HG03521 (cell line): ENCODE results near the gene FSCN2.
"Not testable (repeated sequence)": the region's sequence is repeated elsewhere in the genome, so short reads cannot be mapped to it uniquely, and the experiment has no call there.

ENCODE experiments used
- ATAC-seq: cut with Tn5 transposase; IDR thresholded peaks from one replicate; pipeline ENCODE4 v1.9.1; 2021; ENCODE audit warnings: mild to moderate bottlenecking, moderate library complexity; ENCODE audit not compliant: unreplicated experiment

The FSCN2 gene

DNA sequence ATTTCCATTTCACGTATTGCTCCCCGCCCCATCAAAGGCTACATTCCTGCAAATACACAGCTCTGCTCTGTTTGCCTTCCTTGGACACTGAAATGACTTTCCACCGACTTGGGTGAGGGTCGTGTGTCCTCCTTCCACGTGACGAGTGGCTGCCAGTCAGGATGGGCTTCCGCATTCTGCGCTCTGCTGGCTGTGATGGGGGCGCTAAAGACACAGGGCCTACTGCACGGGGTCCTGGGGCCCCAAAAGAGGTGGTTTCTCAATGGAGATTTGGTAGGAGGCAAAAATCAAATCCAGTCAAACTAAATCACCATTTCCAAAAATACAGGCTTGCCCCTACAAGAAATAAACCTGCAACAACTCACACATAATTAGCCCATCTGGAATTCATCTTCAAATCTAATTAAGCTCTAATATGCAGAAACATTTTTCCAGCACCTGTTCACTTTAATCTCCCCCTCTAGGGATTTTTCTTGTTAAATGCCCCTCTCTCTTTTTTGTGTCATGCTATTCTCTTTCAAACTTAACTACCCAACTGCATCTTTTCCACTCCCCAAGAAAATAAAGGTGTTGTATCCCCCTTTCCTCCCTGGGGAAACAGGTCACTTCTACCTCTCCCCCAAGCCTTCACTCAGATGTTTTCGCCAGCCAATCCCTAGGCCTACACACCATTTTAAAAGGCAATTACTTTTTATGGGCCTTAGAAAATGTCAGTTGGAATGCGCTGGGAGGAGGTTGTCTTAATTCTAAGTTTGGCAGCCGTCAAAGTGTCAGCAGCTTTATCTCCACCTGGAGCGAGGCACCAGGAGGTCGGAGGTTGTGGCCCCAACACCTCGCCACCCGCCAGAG lies 45.8 kb downstream of the FSCN2 start:
- no peak for ATAC-seq

DNA sequence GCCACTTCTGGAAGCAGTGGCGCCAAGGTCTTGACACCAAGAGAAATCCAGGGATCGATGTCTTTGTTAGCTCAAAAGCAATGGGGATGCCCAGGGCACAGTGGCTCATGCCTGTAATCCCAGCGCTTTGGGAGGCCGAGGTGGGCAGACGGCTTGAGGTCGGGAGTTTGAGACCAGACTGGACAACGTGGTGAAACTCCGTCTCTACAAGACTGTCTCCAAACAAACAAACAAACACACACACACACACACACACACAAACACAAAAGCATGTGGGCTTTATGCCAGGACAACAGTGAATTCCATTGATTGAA lies 46.4 kb downstream of the FSCN2 start:
- ATAC-seq, result no peak

- no peak for ATAC-seq
Observed at GRCh38 chr17:81575836-81576235, 47.7 kb downstream of the FSCN2 start.

DNA sequence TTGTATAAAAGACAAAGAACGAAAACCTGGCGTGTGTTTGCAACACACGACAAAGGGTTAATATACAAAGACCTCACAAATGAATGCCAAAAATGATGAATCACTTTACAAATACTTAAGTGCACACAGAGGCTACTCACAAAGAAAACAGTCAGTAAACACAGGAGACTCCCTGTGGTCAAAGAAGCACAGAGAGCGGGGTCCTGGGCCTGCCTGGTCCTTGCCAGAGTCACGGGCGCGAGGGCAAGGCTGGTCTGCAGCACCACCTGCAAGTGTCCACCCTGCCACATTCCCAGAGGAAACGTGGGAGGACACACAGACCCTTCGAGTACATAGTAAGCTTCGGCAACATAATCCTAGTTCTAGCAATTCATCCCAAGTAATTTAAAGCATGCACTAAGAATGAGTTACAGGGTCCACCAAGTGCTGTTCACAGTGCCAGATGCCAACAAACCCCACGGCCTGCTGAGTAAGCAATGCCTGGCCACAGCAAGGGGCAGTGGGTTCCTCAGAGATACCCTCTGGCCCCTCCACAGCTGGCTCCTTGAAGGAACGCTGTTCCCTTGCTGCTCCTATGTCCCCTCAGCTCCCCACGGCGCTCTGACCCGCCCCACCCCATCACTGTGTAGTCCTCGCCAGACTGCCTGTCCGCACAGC lies 48.6 kb downstream of the FSCN2 start:
- ATAC-seq, result no peak

DNA sequence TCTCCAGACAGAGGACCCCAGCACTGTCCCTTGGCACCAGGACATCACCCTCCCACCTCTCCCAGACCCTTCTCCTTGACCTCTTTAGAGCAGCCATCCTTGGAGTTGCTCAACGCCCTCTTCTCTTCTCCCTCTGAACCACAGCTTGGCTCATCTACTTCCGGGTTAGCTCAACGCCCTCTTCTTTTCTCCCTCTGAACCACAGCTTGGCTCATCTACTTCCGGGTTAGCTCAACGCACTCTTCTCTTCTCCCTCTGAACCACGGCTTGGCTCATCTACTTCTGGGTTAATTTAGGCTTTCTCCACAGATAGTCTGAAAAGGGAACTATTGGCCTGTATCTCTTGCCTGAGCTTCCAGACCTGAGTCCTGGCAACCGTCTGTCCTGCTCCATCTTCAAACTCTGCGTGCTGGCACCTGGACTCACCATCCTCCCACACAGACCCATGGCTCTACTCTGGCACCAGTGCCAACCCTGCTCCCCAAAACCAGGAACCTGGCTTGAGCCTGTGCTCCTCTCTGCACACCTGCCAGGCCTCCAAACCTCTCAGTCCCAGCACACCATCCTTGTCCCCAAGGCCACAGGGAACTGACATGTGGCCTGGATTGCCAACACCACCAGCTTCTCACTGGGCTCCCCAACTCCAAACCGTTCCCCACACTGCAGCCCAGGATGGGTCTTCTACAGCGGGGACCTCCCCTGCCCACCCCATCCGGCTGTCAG lies 49.3 kb downstream of the FSCN2 start:
- no peak for ATAC-seq

DNA sequence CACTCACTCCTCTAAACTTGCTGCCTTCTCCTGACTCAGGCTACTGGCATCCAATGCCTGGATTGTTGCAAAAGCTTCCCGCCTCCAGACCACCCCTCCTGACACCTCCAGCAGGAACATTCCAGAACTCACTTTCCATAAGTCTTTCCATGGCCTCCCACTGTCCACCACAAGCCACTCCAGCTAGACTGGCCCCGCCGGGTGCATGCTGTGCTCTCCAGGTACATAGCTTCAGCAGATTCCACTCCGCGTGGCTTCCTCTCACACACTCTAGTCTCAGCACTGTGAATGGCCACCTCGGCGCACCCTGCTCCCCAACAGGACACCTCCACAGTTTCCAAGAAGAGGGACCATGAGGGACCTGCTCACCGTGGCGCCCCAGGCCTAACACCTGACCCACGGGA lies 49.9 kb downstream of the FSCN2 start:
- no peak for ATAC-seq

GRCh38 chr17:81578561-81579225 lies 50.5 kb downstream of the FSCN2 start:
- no peak for ATAC-seq

DNA sequence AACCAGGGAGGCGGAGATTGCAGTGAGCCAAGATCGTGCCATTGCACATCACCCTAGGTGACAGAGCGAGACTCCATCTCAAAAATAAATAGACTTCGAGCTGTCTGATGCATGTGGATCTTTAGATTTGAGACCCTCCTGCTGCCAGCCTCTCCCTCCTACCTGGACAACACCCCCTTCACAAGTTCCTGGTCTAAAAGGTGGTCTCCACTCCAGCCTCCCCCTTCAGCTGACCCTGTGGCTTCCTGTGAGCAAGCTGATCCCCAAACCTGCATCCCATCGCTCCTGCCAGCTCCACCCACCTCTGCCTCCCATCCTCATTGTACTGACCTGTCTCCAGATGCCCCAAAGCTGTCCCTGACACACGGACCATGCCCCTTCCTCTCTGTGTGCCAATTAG lies 51.1 kb downstream of the FSCN2 start:
- no peak for ATAC-seq

DNA sequence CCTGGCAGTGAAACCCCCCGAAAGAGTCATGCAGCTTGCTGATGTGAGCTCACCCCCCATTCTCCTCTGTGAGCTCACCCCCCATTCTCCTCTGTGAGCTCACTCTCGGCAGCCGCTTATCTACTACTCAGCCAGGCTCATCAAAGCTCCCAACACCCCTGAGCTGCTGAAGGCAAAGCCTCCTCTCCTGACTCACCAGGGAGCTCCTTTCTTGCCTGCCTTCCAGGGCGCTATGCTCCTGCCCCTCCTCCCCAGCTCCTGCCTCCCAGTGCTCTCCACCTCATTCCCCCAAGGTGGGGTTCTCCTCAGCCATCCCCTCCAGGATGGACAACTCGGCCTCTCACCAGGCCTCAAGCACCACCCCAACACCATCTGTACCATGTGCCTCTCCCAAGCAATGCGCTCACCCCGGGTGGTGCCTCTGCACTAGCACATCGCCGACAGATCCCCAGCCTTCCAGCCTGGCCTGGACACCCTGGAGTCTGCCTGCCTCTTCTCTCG lies 51.7 kb downstream of the FSCN2 start:
- no peak for ATAC-seq

DNA sequence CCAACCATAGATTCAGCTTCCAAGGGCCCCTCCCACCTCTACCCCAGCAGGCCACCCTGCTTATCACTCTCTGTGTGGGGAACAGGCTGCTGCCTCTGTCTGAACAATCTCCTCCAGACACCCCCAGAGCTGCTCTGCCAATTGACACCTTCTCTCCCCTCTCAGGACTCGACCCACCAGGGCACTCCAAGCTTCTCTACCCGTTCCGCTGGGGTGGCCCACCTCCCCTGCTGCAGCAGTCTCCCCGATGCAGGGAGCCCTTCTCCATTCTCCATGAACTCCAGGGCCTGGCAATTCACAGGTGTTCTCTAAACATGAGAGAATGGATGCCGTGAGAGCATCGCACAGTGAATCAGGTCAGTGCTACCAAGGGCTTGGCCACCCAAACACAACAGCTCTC lies 52.3 kb downstream of the FSCN2 start:
- ATAC-seq, result no peak

DNA sequence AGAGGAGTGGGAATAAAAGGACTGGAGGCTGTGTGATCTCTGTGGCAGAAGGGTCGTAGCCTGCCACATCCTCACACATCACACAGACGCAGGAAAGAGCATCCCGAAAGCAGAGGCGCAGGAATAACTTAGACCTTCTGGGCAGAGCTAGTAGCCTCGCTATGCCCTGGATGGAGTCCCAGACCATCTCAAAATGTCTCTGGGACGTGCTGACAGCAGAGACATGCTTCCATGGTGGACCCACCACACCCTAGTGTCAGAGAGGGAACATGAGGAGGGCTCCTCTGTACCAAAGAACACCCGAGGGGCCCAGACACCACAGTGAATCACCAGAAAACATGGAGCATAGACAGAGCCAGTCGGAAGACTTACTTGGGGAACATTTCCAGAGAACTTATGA lies 53.6 kb downstream of the FSCN2 start:
- ATAC-seq, result no peak

DNA sequence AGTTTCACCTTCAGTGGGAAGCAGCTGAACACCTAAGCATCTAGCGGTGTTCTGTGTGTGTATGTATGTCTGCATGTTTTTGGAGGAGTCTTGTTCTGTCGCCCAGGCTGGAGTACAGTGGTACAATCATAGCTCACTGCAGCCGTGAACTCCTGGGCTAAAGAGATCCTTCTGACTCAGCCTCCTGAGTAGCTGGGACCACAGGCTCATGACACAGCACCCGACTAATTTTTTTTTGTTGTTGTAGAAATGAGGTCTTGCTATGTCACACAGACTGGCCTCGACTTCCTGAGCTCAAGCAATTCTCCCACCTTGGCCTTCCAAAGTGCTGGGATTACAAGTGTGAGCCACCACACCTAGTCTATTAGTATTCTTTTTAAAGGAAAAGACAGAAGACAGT lies 54.2 kb downstream of the FSCN2 start:
- no peak for ATAC-seq

- no peak for ATAC-seq
Observed at GRCh38 chr17:81582749-81583148, 54.6 kb downstream of the FSCN2 start.

- no peak for ATAC-seq
Observed at GRCh38 chr17:81583589-81584342, 55.6 kb downstream of the FSCN2 start.

DNA sequence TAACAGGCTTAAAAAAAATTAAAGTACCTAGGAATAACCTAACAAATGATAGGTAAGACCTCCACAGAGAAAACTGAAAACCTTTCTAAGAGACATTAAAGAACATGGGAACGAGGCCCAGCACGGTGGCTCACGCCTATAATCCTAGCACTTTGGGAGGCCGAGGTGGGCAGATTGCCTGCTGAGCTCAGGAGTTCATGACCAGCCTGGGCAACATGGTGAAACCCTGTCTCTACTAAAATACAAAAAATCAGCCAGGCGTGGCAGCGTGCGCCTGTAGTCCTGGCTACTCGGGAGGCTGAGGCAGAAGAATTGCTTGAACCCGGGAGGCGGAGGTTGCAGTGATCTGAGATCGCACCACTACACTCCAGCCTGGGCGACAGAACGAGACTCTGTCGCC lies 56.6 kb downstream of the FSCN2 start:
- not testable (repeated sequence) for ATAC-seq

- ATAC-seq, result no peak
Observed at GRCh38 chr17:81586096-81586495, 57.9 kb downstream of the FSCN2 start.
